ENCODE results near the gene DRAM1. TPM values are rescaled to one million over a fixed set of nuclear protein-coding genes. Genes with fewer than 3 reads are reported as not detected.

The DRAM1 gene, protein sequence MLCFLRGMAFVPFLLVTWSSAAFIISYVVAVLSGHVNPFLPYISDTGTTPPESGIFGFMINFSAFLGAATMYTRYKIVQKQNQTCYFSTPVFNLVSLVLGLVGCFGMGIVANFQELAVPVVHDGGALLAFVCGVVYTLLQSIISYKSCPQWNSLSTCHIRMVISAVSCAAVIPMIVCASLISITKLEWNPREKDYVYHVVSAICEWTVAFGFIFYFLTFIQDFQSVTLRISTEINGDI
- total RNA-seq (ENCODE audit: low replicate concordance) = 1.2 and 1.3 TPM in 2 replicates

DNA sequence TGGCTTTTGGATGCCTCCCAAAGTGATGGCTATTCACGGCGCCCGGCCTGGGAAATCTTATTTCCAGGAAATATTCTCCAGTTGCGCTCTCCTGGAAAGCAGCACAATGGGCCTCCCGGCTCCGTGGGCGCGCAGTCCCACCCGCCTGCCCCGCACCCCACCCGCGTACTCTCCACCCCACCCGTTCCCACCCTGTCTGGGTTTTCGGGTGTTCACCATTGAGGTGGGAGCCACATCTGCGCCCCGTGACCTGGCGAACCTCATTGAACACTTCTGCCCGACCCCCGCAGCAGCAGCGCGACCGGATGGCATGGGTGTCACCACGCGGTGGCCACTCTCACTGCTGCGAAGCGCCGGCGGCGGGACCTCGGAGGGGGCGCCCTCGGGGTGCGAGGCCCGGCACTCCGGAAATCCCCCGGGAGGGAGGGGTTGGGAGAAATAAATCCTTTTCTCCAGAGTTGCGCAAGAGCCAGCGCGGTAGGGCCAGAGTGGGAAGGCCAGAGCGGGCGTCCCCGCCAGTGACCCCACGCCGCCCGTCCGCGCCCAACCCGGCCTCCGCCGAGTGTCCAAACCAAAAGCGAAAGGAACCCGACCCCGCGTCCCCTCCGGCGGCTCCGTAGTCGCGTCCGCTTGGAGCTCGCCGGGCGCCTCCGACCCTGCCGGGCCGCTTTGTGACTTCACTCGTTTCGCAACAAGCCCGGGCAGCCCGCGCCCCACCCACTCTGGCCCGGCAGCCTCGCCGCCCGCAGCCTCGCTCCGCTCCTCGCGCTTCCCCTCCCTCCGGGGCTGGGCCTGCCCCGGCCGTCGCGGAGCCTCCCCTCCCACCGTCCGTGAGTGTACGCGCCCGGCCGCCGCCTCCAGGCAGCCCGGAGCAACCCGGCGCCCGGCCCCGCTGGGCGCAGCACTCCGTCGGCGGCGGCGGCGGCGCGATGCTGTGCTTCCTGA, at the start of gene DRAM1:
TSS of gene DRAM1 (plus strand) at position 720 of the 945 bp plus-strand sequence. CDS start at position 930, 210 bp downstream.
- H3K27me3 Mint-ChIP-seq (ENCODE audit: insufficient read depth, low read depth) = peaks cover 13% of the 10 kb centered on the region
- no peaks in the 10 kb centered on the region for H4K20me1 ChIP-seq (ENCODE audit: low read depth)
- DNase-seq (ENCODE audit: low spot score) = peak; percentile 86
- H3K27ac Mint-ChIP-seq = no peak within 1 kb of the TSS
- peak within 1 kb of the TSS; percentile 82 for H3K4me2 ChIP-seq
- H3K36me3 ChIP-seq = no peaks in the 10 kb centered on the region
- H2AFZ ChIP-seq (replicated peaks) = peak within 1 kb of the TSS; percentile 98
- H3K36me3 Mint-ChIP-seq = no peaks in the 10 kb centered on the region
- no peaks in the 10 kb centered on the region for H3K9me3 Mint-ChIP-seq
- peaks cover 27% of the 10 kb centered on the region for H3K27me3 ChIP-seq
- TF ChIP-seq EZH2phosphoT487 (IDR thresholded peaks at IDR 0.05) = peak; percentile 32
- TF ChIP-seq, protein P1, sequence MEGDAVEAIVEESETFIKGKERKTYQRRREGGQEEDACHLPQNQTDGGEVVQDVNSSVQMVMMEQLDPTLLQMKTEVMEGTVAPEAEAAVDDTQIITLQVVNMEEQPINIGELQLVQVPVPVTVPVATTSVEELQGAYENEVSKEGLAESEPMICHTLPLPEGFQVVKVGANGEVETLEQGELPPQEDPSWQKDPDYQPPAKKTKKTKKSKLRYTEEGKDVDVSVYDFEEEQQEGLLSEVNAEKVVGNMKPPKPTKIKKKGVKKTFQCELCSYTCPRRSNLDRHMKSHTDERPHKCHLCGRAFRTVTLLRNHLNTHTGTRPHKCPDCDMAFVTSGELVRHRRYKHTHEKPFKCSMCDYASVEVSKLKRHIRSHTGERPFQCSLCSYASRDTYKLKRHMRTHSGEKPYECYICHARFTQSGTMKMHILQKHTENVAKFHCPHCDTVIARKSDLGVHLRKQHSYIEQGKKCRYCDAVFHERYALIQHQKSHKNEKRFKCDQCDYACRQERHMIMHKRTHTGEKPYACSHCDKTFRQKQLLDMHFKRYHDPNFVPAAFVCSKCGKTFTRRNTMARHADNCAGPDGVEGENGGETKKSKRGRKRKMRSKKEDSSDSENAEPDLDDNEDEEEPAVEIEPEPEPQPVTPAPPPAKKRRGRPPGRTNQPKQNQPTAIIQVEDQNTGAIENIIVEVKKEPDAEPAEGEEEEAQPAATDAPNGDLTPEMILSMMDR (IDR thresholded peaks at IDR 0.05) = peak; percentile 25
- TF ChIP-seq EZH2 (IDR thresholded peaks at IDR 0.05) = peak; percentile 56
- no peaks in the 10 kb centered on the region for H3K79me2 ChIP-seq (ENCODE audit: low read depth)
- peaks cover 5% of the 10 kb centered on the region for H3K4me1 Mint-ChIP-seq
- no peak within 1 kb of the TSS for H3K9ac ChIP-seq
- no peaks in the 10 kb centered on the region for H3K4me1 ChIP-seq
- peak within 1 kb of the TSS; percentile 85 for H3K4me3 Mint-ChIP-seq
- peak within 1 kb of the TSS; percentile 54 for H3K4me3 ChIP-seq
- H3K27ac ChIP-seq = no peak within 1 kb of the TSS
- H3K9me3 ChIP-seq (ENCODE audit: low read depth) = no peaks in the 10 kb centered on the region
- H3F3A ChIP-seq (ENCODE audit: low read depth) = peaks cover 12% of the 10 kb centered on the region

DNA sequence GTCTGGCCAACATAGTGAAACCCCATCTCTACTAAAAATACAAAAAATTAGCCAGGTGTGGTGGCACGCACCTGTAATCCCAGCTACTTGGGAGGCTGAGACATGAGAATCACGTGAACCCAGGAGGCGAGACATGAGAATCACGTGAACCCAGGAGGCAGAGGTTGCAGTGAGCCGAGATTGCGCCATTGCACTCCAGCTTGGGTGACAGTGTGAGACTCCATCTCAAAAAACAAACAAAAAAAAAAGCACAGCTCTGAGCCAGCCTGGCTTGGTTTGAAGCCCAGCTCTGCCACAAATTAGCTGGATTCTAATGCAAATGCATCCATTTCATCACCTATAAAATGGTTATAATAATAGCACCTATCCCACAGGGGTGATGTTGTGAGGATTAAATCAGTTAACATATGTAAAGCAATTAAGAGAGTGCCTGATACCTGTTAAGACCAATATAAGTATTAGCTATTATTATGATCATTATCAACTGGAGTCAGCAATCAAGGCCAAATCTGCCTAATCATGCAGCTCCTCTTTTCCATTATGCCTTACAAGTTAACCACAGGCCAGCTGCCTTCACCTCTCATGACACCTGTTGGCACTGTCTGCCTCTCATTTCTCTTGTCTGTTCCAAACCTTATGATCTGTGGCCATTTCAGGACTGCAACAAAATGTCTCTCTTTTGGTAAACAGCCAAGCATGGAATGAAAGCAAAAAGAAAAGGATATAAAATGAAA, 48.8 kb upstream of the DRAM1 start:
- H3K4me1 Mint-ChIP-seq = peaks cover 7% of the 10 kb centered on the region

More for the DNA sequence above, 48.8 kb upstream of the DRAM1 start:
- peaks cover 6% of the 10 kb centered on the region for H3K4me1 ChIP-seq
- no peak overlapping the region for H3K4me3 ChIP-seq
- DNase-seq (ENCODE audit: low spot score) = no peak
- no peaks in the 10 kb centered on the region for H3K9me3 Mint-ChIP-seq
- H3K9me3 ChIP-seq (ENCODE audit: low read depth) = no peaks in the 10 kb centered on the region
- no peak overlapping the region for H3K27ac ChIP-seq
- peaks cover 30% of the 10 kb centered on the region for H3K79me2 ChIP-seq (ENCODE audit: low read depth)
- no peaks in the 10 kb centered on the region for H4K20me1 ChIP-seq (ENCODE audit: low read depth)
- H3K27me3 ChIP-seq = no peaks in the 10 kb centered on the region
- no peak for TF ChIP-seq EZH2 (IDR thresholded peaks at IDR 0.05)
- TF ChIP-seq, protein P1 (IDR thresholded peaks at IDR 0.05) = no peak
- no peak for TF ChIP-seq EZH2phosphoT487 (IDR thresholded peaks at IDR 0.05)
- no peaks in the 10 kb centered on the region for H3K36me3 Mint-ChIP-seq
- no peak overlapping the region for H3K4me2 ChIP-seq
- peaks cover 4% of the 10 kb centered on the region for H3K27me3 Mint-ChIP-seq (ENCODE audit: insufficient read depth, low read depth)
- no peak overlapping the region for H3K4me3 Mint-ChIP-seq
- no peak overlapping the region for H3K27ac Mint-ChIP-seq
- no peaks in the 10 kb centered on the region for H3K36me3 ChIP-seq
- no peak overlapping the region for H3K9ac ChIP-seq
- no peaks in the 10 kb centered on the region for H3F3A ChIP-seq (ENCODE audit: low read depth)
- no peak overlapping the region for H2AFZ ChIP-seq (replicated peaks)
